Glomerular visceral epithelial cell (primary cell): ENCODE data around the gene SPAG16.
"Not testable (repeated sequence)": the region's sequence is repeated elsewhere in the genome, so short reads cannot be mapped to it uniquely, and the experiment has no call there.

Source experiments
- DNase-seq: peaks from one replicate; pipeline ENCODE4 v3.0.0-alpha.2; 2016; ENCODE audit errors: extremely low spot score

Gene SPAG16

GRCh38 chr2:213995400-213996105, 711.3 kb downstream of the SPAG16 start:
- DNase-seq: peak; percentile 83

- DNase-seq: not testable (repeated sequence)
These were observed 714.7 kb downstream of the SPAG16 start for GRCh38 chr2:213998976-213999375.

GRCh38 chr2:214004463-214004862, 720.2 kb downstream of the SPAG16 start:
- DNase-seq: no peak

- DNase-seq: peak; percentile 15
These were observed 721.1 kb downstream of the SPAG16 start for GRCh38 chr2:214005337-214005736.

- DNase-seq: peak; percentile 7
These were observed 722.3 kb downstream of the SPAG16 start for GRCh38 chr2:214006601-214007000.

GRCh38 chr2:214011676-214012075, 727.4 kb downstream of the SPAG16 start:
- no peak for DNase-seq

GRCh38 chr2:214014551-214015220, 730.4 kb downstream of the SPAG16 start:
- DNase-seq: no peak

GRCh38 chr2:214019229-214019972, 735.1 kb downstream of the SPAG16 start:
- DNase-seq: peak; percentile 92

- no peak for DNase-seq
These were observed 735.7 kb downstream of the SPAG16 start for GRCh38 chr2:214019973-214020345.

- DNase-seq: no peak
These were observed 744.9 kb downstream of the SPAG16 start for GRCh38 chr2:214029190-214029589.

GRCh38 chr2:214031566-214031965, 747.3 kb downstream of the SPAG16 start:
- no peak for DNase-seq

GRCh38 chr2:214034417-214034816, 750.2 kb downstream of the SPAG16 start:
- no peak for DNase-seq

GRCh38 chr2:214035091-214035852, 751.0 kb downstream of the SPAG16 start:
- no peak for DNase-seq

- no peak for DNase-seq
These were observed 751.7 kb downstream of the SPAG16 start for GRCh38 chr2:214035921-214036320.

- DNase-seq: no peak
These were observed 753.9 kb downstream of the SPAG16 start for GRCh38 chr2:214038186-214038585.

- DNase-seq: no peak
These were observed 766.5 kb downstream of the SPAG16 start for GRCh38 chr2:214050731-214051130.

GRCh38 chr2:214051585-214051984, 767.3 kb downstream of the SPAG16 start:
- DNase-seq: no peak

GRCh38 chr2:214052235-214052634, 768.0 kb downstream of the SPAG16 start:
- no peak for DNase-seq

- no peak for DNase-seq
These were observed 773.7 kb downstream of the SPAG16 start for GRCh38 chr2:214057986-214058385.

- not testable (repeated sequence) for DNase-seq
These were observed 778.0 kb downstream of the SPAG16 start for GRCh38 chr2:214062279-214062678.

GRCh38 chr2:214064471-214064870, 780.2 kb downstream of the SPAG16 start:
- no peak for DNase-seq

GRCh38 chr2:214066862-214067261, 782.6 kb downstream of the SPAG16 start:
- no peak for DNase-seq
